ENCODE results near the gene REEP5.
A peak's percentile ranks its signal among the peaks of the same experiment; 100 is the strongest.
"Not testable (repeated sequence)": the region's sequence is repeated elsewhere in the genome, so short reads cannot be mapped to it uniquely, and the experiment has no call there.

Gene REEP5

GRCh38 chr5:112921833-112922817, at the start of gene REEP5:
REEP5 (minus strand) TSS chr5:112922227; CDS start chr5:112922190, 37 bp downstream.
- DNase-seq: peak; percentile 53 to 83

GRCh38 chr5:112971276-112971675, 49.2 kb upstream of the REEP5 start:
- no peak for DNase-seq

GRCh38 chr5:112968411-112969106, 46.5 kb upstream of the REEP5 start:
- DNase-seq: no peak

- no peak for DNase-seq
Measured at GRCh38 chr5:112967520-112968083, 45.6 kb upstream of the REEP5 start.

GRCh38 chr5:112965733-112966306, 43.8 kb upstream of the REEP5 start:
- no peak for DNase-seq

GRCh38 chr5:112963374-112963733, 41.3 kb upstream of the REEP5 start:
- not testable (repeated sequence) for DNase-seq

GRCh38 chr5:112960863-112961504, 39.0 kb upstream of the REEP5 start:
- DNase-seq: peak; percentile 25 to 45

GRCh38 chr5:112960315-112960714, 38.3 kb upstream of the REEP5 start:
- DNase-seq: peak; percentile 87 to 96

GRCh38 chr5:112959872-112960271, 37.8 kb upstream of the REEP5 start:
- DNase-seq: peak; percentile 84 to 93

- DNase-seq: peak; percentile 17 to 69
Measured at GRCh38 chr5:112958093-112959088, 36.4 kb upstream of the REEP5 start.

- no peak for DNase-seq
Measured at GRCh38 chr5:112957036-112957808, 35.2 kb upstream of the REEP5 start.

GRCh38 chr5:112956606-112957005, 34.6 kb upstream of the REEP5 start:
- no peak for DNase-seq

GRCh38 chr5:112951124-112951702, 29.2 kb upstream of the REEP5 start:
- peak in 1 of 2 experiments; percentile 12 for DNase-seq

GRCh38 chr5:112948458-112948857, 26.4 kb upstream of the REEP5 start:
- DNase-seq: no peak

GRCh38 chr5:112940670-112941069, 18.6 kb upstream of the REEP5 start:
- DNase-seq: no peak

GRCh38 chr5:112938286-112938685, 16.3 kb upstream of the REEP5 start:
- no peak for DNase-seq

GRCh38 chr5:112935675-112936074, 13.6 kb upstream of the REEP5 start:
- DNase-seq: no peak

GRCh38 chr5:112934366-112934663, 12.3 kb upstream of the REEP5 start:
- DNase-seq: no peak

GRCh38 chr5:112933651-112934365, 11.8 kb upstream of the REEP5 start:
- DNase-seq: no peak

- no peak for DNase-seq
Measured at GRCh38 chr5:112933105-112933504, 11.1 kb upstream of the REEP5 start.

All from NCI-H524 (cell line).